Non-pigmented ciliary epithelial cell (primary cell): Measurements from ENCODE around the gene CACNB2.

ENCODE experiments used
- DNase-seq: peaks from one replicate; pipeline ENCODE4 v3.0.0-alpha.2; 2010; ENCODE audit warnings: low read depth

Gene CACNB2

DNA sequence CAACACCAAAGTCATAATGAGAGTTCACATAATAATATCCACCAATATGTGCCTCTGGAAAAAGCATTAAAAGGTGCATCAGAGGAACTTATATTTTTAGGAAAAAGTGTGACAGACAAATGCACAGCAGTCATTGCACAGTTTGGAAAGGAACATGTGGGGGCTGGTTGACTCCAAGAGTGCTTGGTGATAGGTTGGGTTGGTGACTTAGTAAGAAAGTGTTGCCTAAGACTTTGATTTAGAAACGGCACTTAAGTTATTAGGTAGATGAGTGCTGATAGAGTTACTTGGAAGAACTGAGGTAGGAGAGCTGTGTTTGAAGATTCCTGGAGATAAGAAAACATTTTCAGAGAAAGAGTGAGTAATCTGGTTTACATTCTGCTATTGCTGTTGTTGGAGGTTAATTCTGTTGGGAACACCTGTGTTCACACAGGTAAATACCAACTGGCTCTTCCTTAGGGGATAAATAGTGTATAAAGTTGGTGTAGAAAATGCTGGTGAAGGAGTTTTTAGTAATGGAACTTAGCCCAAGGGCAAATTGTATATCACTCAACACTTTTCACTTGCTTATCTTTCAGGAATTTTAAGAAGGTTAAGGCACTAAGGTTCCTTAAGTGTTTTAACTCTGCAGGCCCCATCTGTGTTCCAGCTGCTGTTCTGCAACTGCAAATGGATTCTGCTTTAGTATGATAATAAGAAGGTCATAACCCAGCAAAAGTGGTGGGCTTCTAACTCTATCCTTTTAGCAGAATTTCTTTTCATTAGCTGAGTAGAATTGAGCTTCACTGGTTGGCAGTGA, 315.1 kb downstream of the CACNB2 start:
- DNase-seq: no peak

DNA sequence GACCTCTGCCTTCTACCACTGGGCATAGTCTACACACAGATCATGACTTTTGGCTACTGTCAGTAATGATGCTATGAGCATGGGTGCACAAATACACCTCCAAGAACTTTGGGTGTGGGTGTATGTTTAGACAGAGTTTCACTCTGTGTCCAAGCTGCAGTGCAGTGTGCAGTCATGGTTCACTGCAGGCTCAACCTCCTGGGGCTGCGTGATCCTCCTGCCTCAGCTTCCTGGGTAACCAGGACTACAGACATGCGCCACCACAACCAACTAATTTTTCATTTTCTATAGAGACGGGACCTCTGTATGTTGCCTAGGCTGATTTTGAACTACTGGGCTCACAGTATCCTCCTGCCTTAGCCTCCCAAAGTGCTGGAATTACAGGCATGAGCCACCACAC, 316.8 kb downstream of the CACNB2 start:
- no peak for DNase-seq

DNA sequence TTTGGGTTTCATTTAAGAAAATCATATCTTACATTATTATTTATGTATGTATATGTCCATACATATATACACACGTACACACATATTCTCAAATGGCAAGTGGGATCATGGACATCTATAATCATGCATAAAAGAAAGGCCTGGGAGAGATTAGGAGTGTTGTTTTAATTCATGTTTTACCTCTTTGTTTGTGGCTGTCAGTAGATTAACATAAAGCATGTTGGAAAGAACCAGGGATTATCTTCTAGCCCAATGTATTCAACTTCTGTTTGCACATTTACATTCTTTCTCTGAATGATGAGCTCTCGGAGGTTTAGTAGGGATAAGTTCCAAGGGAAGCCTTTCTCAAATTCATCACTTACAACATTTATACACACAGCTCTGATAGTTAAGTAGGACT, 319.8 kb downstream of the CACNB2 start:
- no peak for DNase-seq

DNA sequence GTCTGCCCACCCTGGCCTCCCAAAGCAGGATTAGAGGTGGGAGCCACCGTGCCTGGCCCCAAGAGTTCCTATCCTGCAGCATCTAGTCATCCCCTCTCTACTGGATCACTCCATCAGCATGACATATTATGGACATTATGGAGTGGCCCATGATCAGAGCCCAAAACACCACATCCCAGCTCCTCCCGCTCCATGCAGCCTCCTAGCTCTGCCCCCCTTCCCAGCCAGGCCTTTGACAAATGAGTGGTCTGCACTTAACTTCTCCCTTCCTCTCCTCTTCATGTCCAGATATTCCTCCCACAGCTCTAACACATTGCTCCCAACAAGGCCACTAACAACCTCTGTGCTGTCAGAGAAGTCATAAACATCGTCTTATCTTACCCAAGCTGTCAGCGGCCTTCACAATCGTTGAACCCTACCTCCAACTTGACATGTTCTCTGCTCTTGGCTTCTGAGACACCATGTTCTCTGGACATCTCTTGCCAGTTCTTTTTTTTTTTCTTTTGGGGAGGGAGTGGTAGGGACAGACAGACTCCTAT, 323.5 kb downstream of the CACNB2 start:
- DNase-seq: no peak

DNA sequence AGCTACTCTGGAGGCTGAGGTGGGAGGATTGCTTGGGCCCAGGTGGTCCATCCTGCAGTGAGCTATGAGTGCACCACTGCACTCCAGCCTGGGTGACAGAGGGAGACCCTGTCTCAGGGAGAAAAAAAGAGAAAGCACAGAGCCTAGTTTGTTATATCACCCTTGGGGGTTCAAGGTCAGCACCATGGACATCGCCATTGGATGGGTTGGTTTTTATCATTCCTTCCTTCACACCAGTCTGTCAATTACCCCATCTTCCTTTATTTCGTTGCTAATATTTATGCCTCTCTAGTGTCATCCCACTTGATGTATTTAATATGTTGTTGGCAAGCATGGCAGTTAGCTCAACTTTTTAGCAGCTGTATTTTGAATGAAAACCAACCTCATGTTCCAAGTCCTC, 328.9 kb downstream of the CACNB2 start:
- no peak for DNase-seq

DNA sequence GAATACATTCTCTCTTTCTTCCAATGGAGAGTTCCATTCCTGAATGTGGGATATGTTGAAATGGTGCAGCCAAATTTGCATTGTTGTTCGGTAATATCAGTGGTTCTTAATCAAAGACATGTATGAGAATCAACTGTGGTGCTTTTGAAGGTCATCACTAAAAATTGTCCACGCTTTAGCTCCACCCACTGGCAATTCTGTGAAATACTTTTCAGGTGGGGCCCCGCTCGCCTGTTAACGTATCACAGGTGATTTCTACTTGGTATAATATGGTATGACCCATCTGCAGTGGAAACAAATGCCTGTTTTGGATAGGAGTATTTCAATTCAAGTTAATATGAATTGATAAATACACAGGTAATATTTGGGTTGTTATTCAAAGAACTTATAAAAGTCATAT, 332.8 kb downstream of the CACNB2 start:
- DNase-seq: no peak

DNA sequence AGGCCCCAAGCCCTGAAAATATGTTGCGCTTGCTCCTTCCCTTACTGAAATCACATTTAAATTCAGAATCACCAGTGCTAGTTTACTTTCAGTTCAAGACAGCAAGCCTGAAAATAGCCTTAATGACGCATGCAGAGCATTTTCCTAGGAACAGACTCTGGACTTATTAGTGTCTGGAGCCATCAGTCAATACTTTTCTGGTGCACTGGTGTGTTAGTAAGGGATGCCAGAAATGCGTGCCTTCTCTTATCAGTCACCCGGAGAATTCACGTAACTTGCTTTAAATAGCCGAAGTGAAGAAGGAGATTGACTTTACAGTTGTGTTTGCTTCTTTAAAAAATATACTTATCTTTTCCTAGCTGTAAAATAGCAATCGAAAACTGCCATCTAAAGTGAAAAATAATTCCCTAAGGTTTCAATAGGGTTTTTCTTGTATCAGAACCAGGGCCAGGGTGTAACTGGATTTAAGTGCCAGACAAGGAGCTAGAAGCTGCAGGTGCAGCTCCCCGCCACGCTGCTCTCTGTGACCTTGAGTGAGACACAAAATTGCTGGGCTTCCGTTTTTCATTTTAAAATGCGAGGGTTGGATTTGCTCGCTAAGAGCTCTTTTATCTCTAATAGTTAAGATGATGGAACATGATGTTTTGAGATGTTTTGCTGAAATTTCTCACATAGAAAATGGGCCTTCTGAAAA, 333.3 kb downstream of the CACNB2 start:
- peak; percentile 23 for DNase-seq

DNA sequence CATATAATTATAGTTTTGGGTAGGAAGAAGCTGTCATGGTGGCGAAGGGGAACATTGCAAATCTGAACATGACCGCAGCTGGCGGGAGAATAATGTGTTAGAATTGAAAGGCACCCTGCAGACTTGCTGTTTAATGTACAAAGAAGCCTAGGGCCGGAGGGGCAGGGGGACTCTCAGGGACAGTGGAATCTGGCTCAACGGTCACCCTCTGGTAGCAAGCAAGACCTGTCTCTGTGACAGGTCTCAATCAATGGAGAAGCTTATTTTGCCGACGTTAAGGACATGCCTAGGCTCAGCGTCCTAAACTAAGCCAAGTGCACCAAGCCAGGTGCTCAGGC, 333.9 kb downstream of the CACNB2 start:
- DNase-seq: no peak

DNA sequence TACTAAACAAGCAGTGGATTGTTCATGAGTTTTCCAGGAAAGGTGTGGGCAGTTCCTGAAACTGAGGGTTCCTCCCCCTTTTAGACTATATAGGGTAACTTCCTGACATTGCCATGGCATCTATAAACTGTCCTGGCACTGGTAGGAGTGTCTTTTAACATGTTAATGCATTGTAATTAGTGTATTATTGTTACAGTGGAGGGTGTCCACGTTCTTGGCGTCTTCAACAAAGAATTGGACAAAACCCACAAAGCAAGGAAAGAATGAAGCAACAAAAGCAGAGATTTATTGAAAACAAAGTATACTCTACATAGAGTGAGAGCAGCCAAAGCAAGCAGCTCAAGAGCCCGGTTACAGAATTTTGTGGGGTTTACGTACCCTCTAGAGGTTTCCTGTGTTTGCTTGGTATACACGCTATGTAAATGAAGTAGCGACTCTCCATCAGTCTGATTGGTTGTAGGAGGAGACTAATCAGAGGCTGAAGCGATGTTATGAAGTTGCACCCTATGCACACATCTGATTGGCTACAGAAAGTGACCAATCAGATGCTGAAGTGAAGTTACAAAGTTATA, 335.9 kb downstream of the CACNB2 start:
- DNase-seq: no peak

DNA sequence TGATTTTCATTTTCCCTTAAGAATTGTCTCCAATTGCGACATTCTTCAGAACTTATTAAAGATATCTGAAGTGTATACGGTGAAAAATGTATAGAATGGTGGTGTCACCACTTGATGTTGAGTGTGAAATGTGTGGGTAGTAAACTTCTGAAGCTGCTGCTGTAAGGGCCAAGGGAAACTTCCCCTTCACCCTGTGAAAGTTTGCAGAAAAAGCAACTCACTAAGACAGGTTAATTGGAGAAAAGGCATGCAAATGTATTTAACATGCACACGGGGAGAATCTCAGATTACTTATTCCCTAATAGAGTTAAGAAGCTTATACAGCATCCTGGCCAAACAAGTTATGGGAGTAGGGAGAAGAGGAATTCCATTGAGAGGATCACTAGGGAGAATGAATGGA, 338.1 kb downstream of the CACNB2 start:
- no peak for DNase-seq

DNA sequence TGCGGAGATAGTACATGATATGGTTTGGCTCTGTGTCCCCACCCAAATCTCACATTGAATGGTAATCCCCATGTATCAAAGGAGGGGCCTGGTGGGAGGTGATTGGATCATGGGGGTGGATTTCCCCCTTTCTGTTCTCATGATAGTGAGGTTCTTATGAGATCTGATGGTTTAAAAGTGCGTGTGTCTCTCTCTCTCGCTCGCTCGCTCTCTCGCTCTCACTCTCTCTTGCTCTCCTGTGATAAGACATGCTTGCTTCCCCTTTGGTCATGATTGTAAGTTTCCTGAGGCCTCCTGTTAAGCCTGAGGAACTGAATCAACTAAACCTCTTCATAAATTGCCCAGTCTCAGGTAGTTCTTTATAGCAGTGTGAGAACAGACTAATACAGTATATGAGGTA, 339.3 kb downstream of the CACNB2 start:
- DNase-seq: no peak

DNA sequence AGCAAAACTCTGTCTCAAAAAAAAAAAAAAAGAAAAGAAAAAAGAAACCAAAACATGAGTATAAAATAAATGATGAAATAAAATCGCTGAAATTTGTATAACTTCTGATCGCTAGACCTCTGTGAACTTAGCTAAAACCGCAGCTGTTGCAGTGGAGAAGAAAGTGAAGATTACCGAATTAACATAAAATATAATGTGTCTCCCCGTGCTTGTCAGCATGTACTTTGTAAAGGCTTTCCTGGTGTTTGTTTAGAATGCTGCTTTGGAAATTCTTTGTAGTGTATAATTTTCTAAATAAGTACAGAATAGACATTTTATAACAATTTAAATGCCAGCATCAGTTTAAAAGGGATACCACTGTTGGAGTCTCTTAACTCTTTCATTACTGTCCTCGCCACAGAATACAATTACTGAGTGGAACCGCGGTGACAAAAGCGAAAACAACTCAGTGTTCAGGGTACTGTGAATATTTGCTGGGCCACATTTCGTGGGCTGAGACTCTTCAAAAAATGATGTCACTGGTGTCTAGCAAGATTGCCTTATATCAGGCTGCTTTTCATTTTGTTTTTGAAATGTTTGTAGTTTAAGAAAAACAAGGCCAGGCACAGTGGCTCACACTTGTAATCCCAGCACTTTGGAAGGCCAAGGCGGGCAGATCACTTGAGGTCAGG, 343.4 kb downstream of the CACNB2 start:
- no peak for DNase-seq

DNA sequence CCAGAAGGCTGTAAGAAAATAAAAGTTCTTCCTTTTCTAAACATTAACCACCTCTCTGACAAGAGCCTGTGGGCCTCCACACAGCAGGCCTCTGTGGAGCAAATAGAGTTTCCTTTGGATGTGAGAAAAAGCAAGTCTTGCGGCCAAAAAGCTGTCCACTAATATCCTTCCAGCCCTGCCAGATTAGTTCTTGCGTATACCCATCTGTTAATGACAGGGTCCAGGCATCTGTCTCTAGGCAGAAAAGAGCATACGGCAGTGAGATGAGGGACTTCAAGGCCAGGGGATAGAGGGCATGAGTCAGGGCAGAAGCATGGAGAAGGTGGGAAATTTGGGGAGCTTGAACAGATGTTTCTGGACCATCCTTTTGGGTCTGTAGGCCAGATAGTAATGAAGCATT, 346.2 kb downstream of the CACNB2 start:
- no peak for DNase-seq

DNA sequence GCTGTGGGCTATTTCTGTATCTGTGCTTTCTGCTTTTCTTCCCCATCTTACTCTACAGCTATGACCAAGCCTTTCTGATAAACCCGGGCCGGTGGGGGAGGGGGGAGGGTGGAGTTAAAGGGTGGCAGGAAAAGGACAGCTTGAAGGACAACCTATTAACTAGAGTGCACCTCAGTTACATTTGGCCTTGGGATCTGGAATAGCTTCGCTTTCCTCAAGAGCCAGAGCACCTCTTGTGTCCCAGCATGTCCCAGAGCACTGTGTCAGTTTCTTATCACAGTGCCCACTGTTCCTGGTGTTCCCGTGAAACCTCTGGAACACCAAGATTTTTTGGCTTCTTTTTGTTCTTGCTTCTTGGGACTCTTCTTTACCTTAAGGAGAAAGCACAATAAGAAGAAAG, 350.5 kb downstream of the CACNB2 start:
- DNase-seq: no peak

DNA sequence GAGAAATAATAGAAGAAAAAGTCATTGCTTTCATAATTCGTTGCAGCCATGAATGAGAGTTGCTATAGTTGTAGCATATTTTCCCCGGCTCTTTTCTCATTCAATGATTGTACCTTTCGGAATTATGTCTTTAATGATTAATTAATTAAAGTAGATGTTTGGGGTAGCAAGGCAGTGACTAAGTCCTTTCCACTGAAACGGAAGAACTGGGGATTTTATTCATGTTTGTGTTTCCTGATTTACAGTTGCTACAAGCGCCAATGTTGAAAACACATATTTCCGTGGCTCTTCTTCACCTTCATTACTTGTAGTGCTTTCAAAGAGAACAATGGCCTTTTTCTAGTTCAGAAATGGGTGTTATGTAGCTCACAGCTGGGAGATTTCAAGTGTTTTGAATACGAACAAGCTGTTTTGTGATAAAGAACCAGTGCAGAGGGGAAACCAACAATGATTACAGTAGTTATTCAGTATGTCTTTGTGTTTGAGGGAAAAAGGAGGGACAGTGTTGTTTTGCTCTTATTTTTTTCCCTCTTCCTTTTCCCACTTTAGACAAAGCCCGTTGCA, 357.7 kb downstream of the CACNB2 start:
- no peak for DNase-seq

DNA sequence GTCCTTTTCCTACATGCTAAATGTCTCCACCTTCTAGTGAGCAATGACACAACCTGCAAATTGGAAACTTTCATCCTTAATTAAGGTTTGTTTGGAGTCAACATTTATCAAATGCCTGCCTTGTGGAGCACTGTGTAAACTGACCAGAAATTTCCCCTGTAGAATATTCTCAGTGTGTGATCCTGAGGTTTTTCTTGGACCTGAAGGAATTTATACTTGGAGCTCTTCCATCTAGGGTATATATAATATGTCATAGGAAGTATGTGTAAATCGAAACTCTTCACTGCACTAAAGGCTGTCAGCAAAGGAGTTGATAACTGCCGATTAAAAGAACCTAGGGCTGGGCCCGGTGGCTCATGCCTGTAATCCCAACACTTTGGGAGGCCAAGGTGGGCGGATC, 358.8 kb downstream of the CACNB2 start:
- no peak for DNase-seq

DNA sequence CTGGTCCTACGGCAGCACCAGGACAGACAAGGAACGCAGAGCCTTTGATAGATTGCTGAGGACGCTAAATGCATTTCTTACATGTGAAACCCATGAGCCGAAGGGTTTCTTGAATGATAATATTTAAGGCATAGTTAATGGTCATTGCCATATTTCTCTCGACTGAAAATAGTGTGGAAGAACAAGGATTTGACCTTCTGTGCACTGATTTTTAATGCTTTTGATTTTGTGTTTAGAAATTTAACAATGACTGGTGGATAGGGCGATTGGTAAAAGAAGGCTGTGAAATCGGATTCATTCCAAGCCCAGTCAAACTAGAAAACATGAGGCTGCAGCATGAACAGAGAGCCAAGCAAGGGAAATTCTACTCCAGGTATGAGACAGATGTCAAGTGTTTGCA, 360.4 kb downstream of the CACNB2 start:
- DNase-seq: no peak

DNA sequence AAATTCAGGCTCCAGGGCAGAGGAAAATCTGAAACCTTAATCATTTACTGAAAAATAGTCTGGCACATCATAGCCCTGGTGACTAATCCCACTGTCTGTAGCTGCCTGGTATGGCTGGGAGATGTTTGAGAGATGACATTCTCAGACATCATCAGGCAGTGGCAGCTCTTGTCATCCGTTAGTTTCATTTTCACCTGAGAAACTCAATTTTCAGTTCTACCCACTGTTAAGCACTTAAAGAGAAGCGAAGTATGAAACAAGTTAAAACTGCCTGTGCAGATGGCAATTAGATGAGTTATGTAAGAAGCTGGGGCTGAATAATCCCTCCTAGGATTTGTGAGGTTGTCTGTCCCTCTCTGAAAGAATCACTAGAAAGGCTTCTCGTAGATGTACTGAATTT, 361.0 kb downstream of the CACNB2 start:
- peak; percentile 10 for DNase-seq

DNA sequence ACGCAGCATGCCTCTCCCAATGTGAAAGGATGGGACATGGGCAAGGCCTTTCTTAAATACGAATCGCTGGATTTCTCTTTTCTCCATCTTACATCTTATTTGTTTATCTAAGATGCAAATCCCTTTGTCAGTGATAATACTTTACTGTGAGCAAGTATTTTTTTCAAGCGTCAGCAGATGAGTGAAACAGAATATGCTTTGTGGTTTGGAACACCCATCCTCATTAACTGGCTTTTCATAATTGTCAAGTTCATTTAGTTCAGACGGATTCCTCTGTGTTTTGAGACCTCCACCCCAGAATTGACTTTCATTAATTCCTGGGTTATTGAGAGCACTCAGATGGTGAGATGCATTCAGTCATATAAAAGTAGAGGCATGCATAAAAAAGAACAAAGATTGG, 361.4 kb downstream of the CACNB2 start:
- no peak for DNase-seq

DNA sequence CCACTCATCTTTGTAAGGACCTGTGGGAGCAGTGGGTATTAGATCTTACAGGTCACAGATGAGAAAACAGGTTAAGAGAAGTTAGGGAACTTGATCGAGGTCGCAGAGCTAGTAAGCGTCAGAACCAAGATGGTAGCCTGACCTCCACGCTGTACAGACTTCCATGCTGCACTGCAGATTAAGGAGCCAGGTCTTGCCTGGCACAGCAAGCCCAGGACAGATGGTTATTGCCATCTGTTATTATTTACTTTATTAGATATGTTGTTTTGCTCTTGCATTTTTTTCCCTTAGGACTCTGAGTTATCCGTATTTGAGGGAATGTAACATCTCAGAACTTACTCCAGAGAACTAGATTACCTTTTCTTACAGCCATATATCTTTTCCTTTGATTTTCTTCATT, 363.9 kb downstream of the CACNB2 start:
- DNase-seq: no peak

DNA sequence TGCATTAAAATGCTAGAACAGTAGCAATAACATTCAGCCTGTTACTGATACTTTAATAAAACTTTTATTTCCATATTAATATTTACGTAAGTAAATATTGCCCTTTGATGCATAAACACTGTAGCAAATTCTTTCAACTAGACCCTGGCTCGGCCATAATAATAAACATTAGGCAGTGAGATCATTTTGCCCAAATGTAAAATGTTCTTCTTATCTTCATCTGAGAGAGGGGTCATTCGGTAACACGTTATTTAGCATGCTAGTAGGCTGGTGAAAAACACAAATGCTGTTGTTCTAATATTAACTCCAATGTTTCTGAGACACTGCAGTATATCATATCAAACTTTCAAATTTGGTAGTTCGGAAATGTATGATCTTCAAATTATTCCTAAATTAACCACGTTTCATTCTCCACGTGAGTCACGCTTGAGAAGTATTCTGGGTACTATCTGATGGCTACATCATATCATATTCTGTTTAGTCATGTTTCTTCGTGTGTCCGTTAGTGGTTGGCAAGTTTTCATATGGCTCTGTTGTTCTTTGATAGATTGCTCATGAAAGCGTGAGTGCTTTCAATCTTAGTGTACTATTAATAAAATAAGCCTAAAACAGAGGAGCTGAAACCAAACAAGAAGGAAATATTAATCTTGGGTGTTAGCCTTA, 365.4 kb downstream of the CACNB2 start:
- DNase-seq: no peak

DNA sequence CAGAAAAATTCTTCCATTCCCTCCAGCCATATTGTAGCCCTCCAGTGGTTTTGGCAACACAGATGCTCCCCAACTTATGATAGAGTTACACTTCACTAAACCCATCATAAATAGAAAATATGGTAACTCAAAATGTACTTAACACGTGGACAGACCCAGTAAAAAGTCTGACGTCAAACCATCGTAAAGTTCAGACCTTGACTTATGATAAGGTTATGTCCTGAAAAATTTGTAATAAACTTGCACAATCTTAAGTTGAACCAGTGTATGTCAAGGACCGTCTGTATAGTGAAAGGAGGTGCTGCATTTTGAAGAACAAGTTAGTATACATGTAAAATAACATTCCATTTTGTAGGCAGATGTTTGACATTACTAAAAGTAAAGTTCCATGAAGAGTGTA, 368.4 kb downstream of the CACNB2 start:
- DNase-seq: no peak
